HEK293 (cell line): ENCODE data around the gene TMEM42.

Experiments used
- BCL11B ChIP-seq: fragments of 450-650 bp; formaldehyde crosslinking; IDR thresholded peaks from 2 replicates; pipeline ENCODE4 v1.5.1; 2016; ENCODE audit warnings: low read depth, missing biosample characterization, missing genetic modification characterization
- CTCF ChIP-seq: fragments of 450-650 bp; formaldehyde crosslinking; IDR thresholded peaks from 2 replicates; pipeline ENCODE4 v1.5.1; 2016; ENCODE audit warnings: missing biosample characterization, missing genetic modification characterization
- HOXA7 ChIP-seq: sonication (generic); formaldehyde crosslinking; IDR thresholded peaks from 2 replicates; pipeline ENCODE4 v1.8.1; 2022; ENCODE audit warnings: missing genetic modification reagents, borderline replicate concordance
- ZNF37A ChIP-seq: fragments of 450-650 bp; IDR thresholded peaks from 2 replicates; pipeline ENCODE4 v1.5.1; 2018; ENCODE audit warnings: missing biosample characterization, missing genetic modification characterization
- ZNF514 ChIP-seq: fragments of 450-650 bp; formaldehyde crosslinking; IDR thresholded peaks from 2 replicates; pipeline ENCODE4 v1.5.1; 2016; ENCODE audit warnings: missing biosample characterization, missing genetic modification characterization

DNA sequence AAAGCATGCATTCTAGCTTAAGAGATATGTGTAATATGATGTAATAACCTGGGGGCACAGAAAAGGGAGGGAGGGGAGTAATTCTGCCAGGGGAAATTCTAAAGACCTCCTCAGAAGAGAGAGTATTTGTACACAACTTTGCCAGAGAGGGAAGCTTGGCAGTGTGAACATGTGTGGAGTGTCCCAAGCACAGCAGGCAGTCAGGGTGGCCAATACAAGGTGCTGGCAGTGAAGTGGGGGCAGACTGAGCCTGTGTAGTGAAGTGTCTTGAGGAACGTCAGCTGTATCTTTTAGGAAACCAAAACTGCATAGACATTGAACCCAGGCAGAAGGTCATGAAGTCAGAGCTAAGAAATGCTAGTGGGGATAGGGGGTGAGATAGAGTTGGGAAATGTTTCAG, 29.7 kb upstream of the TMEM42 start:
- TF ChIP-seq ZNF514 (tag by site-specific recombination) (no peak), CTCF (tag by site-specific recombination) (no peak), HOXA7 (CRISPR knock-in tag) (no peak), BCL11B (tag by site-specific recombination) (no peak), ZNF37A (no peak)
